Esophagus muscularis mucosa (tissue), 4 donors: ENCODE results near the gene SPTB. TPM values are rescaled to one million over a fixed set of nuclear protein-coding genes. Genes with fewer than 3 reads are reported as not detected.

Experiments used
- DNase-seq: peaks from one replicate; pipeline ENCODE4 v3.0.0-alpha.2; 2017; ENCODE audit errors: extremely low spot score
- H3K27ac ChIP-seq, 4 donors: fragments of 200-600 bp; sonication (generic); replicated peaks in 1 of 4; 1 replicate in 3 of 4; 2 replicates in 1 of 4; pipeline ENCODE4 v1.5.1; 2016 to 2019; ENCODE audit warnings: mild to moderate bottlenecking in 1 of 4
- H3K27me3 ChIP-seq, 4 donors: fragments of 200-600 bp; sonication (generic); one replicate each; pipeline versions ENCODE4 v1.5.1 to v1.6.0; 2016 to 2019
- H3K36me3 ChIP-seq, 4 donors: fragments of 200-600 bp; sonication (generic); one replicate each; pipeline ENCODE4 v1.5.1; 2016 to 2019
- H3K4me1 ChIP-seq, 4 donors: fragments of 200-600 bp; sonication (generic); one replicate each; pipeline ENCODE4 v1.5.1; 2016 to 2019
- H3K4me3 ChIP-seq, 4 donors: fragments of 200-600 bp; sonication (generic); 1 replicate in 2 of 4; 2 replicates in 2 of 4; pipeline ENCODE4 v1.5.1; 2016 to 2019; ENCODE audit warnings: mild to moderate bottlenecking in 4 of 4, moderate library complexity in 1 of 4
- H3K9me3 ChIP-seq, 4 donors: fragments of 200-600 bp; sonication (generic); 1 replicate in 3 of 4; 2 replicates in 1 of 4; pipeline ENCODE4 v1.5.1; 2016 to 2019
- EP300 ChIP-seq: sonication (generic); formaldehyde crosslinking; IDR thresholded peaks from one replicate; pipeline ENCODE4 v1.6.1; 2017; ENCODE audit warnings: antibody characterized with exemption
- POLR2A ChIP-seq: fragments of 450-650 bp; IDR thresholded peaks from one replicate; pipeline ENCODE4 v1.6.1; 2017; ENCODE audit warnings: antibody characterized with exemption, moderate library complexity, mild to moderate bottlenecking, low read depth
- POLR2AphosphoS5 ChIP-seq, 2 donors: sonication (generic); formaldehyde crosslinking; IDR thresholded peaks; one replicate each; pipeline ENCODE4 v1.6.1; 2017; ENCODE audit warnings: antibody characterized with exemption in 2 of 2
- WGBS: methylation state at CpG from one replicate; pipeline ENCODE4 v1.1.5; 2018; 5-methylcytosine and 5-hydroxymethylcytosine counted together
- intact Hi-C: fragments of 100-400 bp; cut with DNase I; formaldehyde crosslinking; loops from one replicate; pipeline ENCODE4 v1.15.1; 2023
- total RNA-seq, 4 donors: library from RNA; depleted of rRNA; stranded (reverse); fragments of >200 nt; gene quantifications; one replicate each; pipeline versions ENCODE4 v1.1.0 to v1.2.1, GENCODE V29; 2016
- TF ChIP-seq, protein P1 (sequence below), 3 experiments: fragments of 200-600 bp in 2 of 3; fragments of 450-650 bp in 1 of 3; sonication (generic) in 2 of 3; IDR thresholded peaks; one replicate each; pipeline ENCODE4 v1.5.1; 2017 to 2019; ENCODE audit warnings: antibody characterized with exemption in 3 of 3, mild to moderate bottlenecking in 2 of 3, moderate library complexity in 1 of 3

The SPTB gene
- total RNA-seq, 4 donors from 2014 or later, result 0.83 to 2.5 (median 1.8) TPM

DNA sequence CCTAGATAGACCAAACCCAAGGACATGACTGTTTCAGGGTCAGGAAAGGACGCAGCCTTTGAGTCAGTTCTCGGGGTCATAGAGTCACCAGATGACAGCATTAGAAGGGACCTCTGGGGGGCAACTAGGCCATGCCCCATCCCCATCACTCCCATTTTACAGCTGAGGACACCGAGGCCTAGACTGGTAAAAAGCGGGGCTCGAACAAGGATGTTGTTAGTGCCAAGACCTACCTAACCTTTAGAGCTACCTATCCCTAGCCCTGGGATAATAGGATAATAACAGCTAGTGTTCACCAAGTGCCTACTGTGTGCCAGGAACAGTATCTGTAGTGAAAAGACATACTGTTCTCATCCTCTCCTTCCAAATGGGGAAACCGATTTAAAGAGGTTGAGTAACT, 126.8 kb downstream of the SPTB start:
- Histone ChIP-seq H3K36me3 (peaks cover 0 to 25% (median 14%) of the 10 kb centered on the region in 4 donors), H3K27ac (no peak overlapping the region), H3K4me3 (no peak overlapping the region), H3K27me3 (peaks cover 0 to 12% (median 0%) of the 10 kb centered on the region in 4 donors), H3K4me1 (peaks cover 5 to 10% (median 9%) of the 10 kb centered on the region in 4 donors), H3K9me3 (no peaks in the 10 kb centered on the region)
- WGBS, result 98% methylated on average over 5 of the region's 6 CpGs
- intact Hi-C loops, result no loop called here
- DNase-seq, result no peak
- TF ChIP-seq, protein P1, sequence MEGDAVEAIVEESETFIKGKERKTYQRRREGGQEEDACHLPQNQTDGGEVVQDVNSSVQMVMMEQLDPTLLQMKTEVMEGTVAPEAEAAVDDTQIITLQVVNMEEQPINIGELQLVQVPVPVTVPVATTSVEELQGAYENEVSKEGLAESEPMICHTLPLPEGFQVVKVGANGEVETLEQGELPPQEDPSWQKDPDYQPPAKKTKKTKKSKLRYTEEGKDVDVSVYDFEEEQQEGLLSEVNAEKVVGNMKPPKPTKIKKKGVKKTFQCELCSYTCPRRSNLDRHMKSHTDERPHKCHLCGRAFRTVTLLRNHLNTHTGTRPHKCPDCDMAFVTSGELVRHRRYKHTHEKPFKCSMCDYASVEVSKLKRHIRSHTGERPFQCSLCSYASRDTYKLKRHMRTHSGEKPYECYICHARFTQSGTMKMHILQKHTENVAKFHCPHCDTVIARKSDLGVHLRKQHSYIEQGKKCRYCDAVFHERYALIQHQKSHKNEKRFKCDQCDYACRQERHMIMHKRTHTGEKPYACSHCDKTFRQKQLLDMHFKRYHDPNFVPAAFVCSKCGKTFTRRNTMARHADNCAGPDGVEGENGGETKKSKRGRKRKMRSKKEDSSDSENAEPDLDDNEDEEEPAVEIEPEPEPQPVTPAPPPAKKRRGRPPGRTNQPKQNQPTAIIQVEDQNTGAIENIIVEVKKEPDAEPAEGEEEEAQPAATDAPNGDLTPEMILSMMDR (IDR thresholded peaks at IDR 0.05), result no peak
- TF ChIP-seq POLR2A (no peak), POLR2AphosphoS5 (IDR thresholded peaks at IDR 0.05) (no peak), EP300 (no peak)

- Histone ChIP-seq H3K27ac (no peak overlapping the region), H3K4me1 (peaks cover 15 to 20% (median 17%) of the 10 kb centered on the region in 4 donors), H3K9me3 (no peaks in the 10 kb centered on the region), H3K27me3 (peaks cover 0 to 8% (median 0%) of the 10 kb centered on the region in 4 donors), H3K36me3 (peaks cover 0 to 31% (median 27%) of the 10 kb centered on the region in 4 donors), H3K4me3 (no peak overlapping the region)
- TF ChIP-seq EP300 (no peak), POLR2A (no peak), POLR2AphosphoS5 (IDR thresholded peaks at IDR 0.05) (no peak)
- TF ChIP-seq, protein P1 (IDR thresholded peaks at IDR 0.05), result no peak
- intact Hi-C loops, result loop anchor here (5.0 kb wide), 1 partner anchor 77 kb away; no protein-coding TSS in a partner anchor
- 100% methylated on average over 16 of the region's 51 CpGs for WGBS
- DNase-seq, result no peak
Observed at GRCh38 chr14:64748995-64749714, 130.6 kb downstream of the SPTB start.

GRCh38 chr14:64748521-64748920, 131.2 kb downstream of the SPTB start:
- peaks cover 2 to 37% (median 33%) of the 10 kb centered on the region in 4 donors for H3K36me3 ChIP-seq
- no peak for DNase-seq
- TF ChIP-seq, protein P1 (IDR thresholded peaks at IDR 0.05), result no peak
- TF ChIP-seq EP300, result no peak
- no peak for TF ChIP-seq POLR2A
- intact Hi-C loops, result loop anchor here (5.0 kb wide), 1 partner anchor 76 kb away; no protein-coding TSS in a partner anchor
- H3K4me1 ChIP-seq, result peaks cover 15 to 20% (median 17%) of the 10 kb centered on the region in 4 donors
- H3K9me3 ChIP-seq, result no peaks in the 10 kb centered on the region
- 80% methylated on average over 4 of the region's 6 CpGs for WGBS
- H3K27ac ChIP-seq, result no peak overlapping the region
- H3K4me3 ChIP-seq, result no peak overlapping the region
- peaks cover 0 to 4% (median 0%) of the 10 kb centered on the region in 4 donors for H3K27me3 ChIP-seq

- Histone ChIP-seq H3K27ac (no peak overlapping the region), H3K36me3 (peaks cover 13 to 49% (median 45%) of the 10 kb centered on the region in 4 donors), H3K27me3 (no peaks in the 10 kb centered on the region), H3K9me3 (no peaks in the 10 kb centered on the region), H3K4me1 (peaks cover 15 to 20% (median 17%) of the 10 kb centered on the region in 4 donors), H3K4me3 (no peak overlapping the region)
- DNase-seq, result no peak
- intact Hi-C loops, result loop anchor here (5.0 kb wide), 1 partner anchor 75 kb away; no protein-coding TSS in a partner anchor
- TF ChIP-seq EP300 (no peak), POLR2A (no peak), POLR2AphosphoS5 (IDR thresholded peaks at IDR 0.05) (no peak)
- TF ChIP-seq, protein P1 (IDR thresholded peaks at IDR 0.05), result no peak
- 92% methylated on average over 4 of the region's 5 CpGs for WGBS
Observed at GRCh38 chr14:64747327-64747726, 132.4 kb downstream of the SPTB start.
